ENCODE results near the gene PITPNC1. TPM values are rescaled to one million over a fixed set of nuclear protein-coding genes. Genes with fewer than 3 reads are reported as not detected.

PITPNC1 gene
- polyA plus RNA-seq, 1 of the 3 experiments (the other 2 are of a cell fraction): 18.4 TPM

DNA sequence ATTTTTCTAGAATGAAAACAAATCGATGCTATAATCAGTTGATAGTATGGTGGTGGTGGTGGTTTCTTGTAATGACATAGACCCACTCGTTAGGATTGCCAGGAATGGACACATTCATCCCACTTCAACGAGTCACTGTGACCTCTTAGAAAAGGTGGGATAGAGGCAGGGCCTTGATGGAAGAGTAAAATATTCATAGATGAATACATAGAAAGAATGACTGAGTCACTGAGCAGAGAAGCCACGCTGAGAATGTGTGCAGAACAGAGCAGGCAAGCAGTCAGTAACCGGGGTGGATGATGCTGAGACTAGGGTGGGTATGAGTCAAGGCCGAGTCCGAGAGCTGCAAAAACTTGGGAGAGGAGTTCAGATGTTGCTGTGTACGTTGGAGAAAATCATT, 129.9 kb downstream of the PITPNC1 start:
- no peaks in the 10 kb centered on the region for H3K4me1 ChIP-seq (ENCODE audit: control insufficient read depth in 1 of 2, insufficient read depth in 2 of 2, low read depth in 1 of 2, low read length in 1 of 2)
- no peak overlapping the region for H2AFZ ChIP-seq (ENCODE audit: low read depth)
- TF ChIP-seq NFIC (IDR thresholded peaks at IDR 0.05; ENCODE audit: borderline replicate concordance) (peak; percentile 14; the same call in 1 of the 2 replicates), NRF1 (IDR thresholded peaks at IDR 0.05; ENCODE audit: low read depth, low read length) (no peak), FOSL2 (IDR thresholded peaks at IDR 0.05; ENCODE audit: borderline replicate concordance, low read depth) (peak; percentile 71), JUND (IDR thresholded peaks at IDR 0.05) (peak; percentile 43; the same call in 1 of the 2 replicates), TEAD4 (IDR thresholded peaks at IDR 0.05; ENCODE audit: borderline replicate concordance, insufficient read depth) (0 out of 2 replicates have a peak, but pooled peaks have one; percentile 21), TCF12 (IDR thresholded peaks at IDR 0.05) (peak; percentile 42; the same call in 1 of the 2 replicates)
- TF ChIP-seq, protein P1, sequence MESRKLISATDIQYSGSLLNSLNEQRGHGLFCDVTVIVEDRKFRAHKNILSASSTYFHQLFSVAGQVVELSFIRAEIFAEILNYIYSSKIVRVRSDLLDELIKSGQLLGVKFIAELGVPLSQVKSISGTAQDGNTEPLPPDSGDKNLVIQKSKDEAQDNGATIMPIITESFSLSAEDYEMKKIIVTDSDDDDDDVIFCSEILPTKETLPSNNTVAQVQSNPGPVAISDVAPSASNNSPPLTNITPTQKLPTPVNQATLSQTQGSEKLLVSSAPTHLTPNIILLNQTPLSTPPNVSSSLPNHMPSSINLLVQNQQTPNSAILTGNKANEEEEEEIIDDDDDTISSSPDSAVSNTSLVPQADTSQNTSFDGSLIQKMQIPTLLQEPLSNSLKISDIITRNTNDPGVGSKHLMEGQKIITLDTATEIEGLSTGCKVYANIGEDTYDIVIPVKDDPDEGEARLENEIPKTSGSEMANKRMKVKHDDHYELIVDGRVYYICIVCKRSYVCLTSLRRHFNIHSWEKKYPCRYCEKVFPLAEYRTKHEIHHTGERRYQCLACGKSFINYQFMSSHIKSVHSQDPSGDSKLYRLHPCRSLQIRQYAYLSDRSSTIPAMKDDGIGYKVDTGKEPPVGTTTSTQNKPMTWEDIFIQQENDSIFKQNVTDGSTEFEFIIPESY (IDR thresholded peaks at IDR 0.05; ENCODE audit: borderline replicate concordance, low read depth): no peak
- TF ChIP-seq, protein P2, sequence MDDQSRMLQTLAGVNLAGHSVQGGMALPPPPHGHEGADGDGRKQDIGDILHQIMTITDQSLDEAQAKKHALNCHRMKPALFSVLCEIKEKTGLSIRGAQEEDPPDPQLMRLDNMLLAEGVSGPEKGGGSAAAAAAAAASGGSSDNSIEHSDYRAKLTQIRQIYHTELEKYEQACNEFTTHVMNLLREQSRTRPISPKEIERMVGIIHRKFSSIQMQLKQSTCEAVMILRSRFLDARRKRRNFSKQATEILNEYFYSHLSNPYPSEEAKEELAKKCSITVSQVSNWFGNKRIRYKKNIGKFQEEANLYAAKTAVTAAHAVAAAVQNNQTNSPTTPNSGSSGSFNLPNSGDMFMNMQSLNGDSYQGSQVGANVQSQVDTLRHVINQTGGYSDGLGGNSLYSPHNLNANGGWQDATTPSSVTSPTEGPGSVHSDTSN (IDR thresholded peaks at IDR 0.05): 0 out of 2 replicates have a peak, but pooled peaks have one; percentile 13
- TF ChIP-seq, protein P3, sequence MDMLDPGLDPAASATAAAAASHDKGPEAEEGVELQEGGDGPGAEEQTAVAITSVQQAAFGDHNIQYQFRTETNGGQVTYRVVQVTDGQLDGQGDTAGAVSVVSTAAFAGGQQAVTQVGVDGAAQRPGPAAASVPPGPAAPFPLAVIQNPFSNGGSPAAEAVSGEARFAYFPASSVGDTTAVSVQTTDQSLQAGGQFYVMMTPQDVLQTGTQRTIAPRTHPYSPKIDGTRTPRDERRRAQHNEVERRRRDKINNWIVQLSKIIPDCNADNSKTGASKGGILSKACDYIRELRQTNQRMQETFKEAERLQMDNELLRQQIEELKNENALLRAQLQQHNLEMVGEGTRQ (IDR thresholded peaks at IDR 0.05; ENCODE audit: borderline replicate concordance, low read depth, low read length): no peak
- H3F3A ChIP-seq (replicated peaks; ENCODE audit: insufficient read depth): peaks cover 4% of the 10 kb centered on the region
- CTCF ChIA-PET: interaction anchor here (0.6 kb wide), 1 partner anchor 679 kb away, joined by 3 read pairs; no protein-coding TSS in a partner anchor
- H3K27ac ChIP-seq (ENCODE audit: low read depth in 2 of 2, low read length in 1 of 2): peak overlapping the region in 1 of 2 experiments; percentile 42; a peak in 2 of 4 replicates
- no peak overlapping the region for H3K4me2 ChIP-seq
- no peak overlapping the region for H3K9ac ChIP-seq
- H3K36me3 ChIP-seq (replicated peaks in 1 of 2; ENCODE audit: control insufficient read depth in 1 of 2, insufficient read depth in 2 of 2, low read length in 1 of 2): no peaks in the 10 kb centered on the region
- H4K20me1 ChIP-seq (ENCODE audit: insufficient read depth): no peaks in the 10 kb centered on the region
- POLR2A ChIA-PET: no interaction called here
- H3K9me2 ChIP-seq: no peaks in the 10 kb centered on the region
- H3K79me2 ChIP-seq (ENCODE audit: insufficient read depth): peaks cover 11% of the 10 kb centered on the region; the same call in 1 of the 2 replicates
- H3K9me3 ChIP-seq: no peaks in the 10 kb centered on the region
- H3K4me3 ChIP-seq (ENCODE audit: low read depth in 2 of 2, low read length in 1 of 2): no peak overlapping the region
- 55% methylated on average over 8 of the region's 8 CpGs for WGBS (ENCODE audit: low lambda C conversion rate)
- DNase-seq: no peak
- no peaks in the 10 kb centered on the region for H3K27me3 ChIP-seq (ENCODE audit: insufficient read depth)

DNA sequence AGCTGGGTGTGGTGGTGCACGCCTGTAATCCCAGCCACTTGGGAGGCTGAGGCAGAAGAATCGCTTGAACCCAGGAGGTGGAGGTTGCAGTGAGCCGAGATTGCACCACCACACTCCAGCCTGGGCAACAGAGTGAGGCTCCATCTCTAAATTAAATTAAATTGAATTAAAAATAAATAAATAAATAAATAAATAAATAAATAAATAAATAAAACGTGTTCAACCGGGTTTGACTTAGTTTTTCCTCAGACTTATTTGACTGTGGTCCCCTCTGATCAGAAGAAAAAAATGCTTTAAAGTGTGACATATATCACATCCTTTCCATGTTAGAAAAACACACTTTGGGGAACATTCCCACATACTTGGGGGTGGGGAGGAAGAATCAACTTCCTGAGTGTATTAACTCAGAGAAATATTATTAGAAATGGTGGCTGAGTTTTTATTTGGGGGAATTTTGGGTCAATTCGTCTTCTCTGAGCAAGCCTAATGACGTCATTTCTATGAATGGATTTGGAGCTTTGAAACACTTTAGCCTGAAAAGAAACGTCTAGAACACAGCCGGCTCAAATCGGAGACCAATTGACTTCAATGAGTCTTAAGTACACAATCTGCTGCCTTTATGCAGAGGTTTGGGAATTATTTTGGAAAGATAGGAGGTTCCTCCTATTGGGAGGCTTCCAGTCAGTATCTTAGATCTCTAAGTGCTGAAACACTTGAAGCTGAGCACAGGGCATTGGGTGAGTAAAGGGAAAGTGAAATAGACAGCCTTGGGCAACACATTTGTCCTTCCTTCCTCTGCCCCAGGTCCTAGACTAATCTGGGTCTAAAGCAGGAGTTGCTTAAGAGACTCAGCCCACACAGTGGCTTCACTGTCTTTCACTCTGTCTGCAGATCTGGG, 132.6 kb downstream of the PITPNC1 start:
- 90% methylated on average over 10 of the region's 10 CpGs for WGBS (ENCODE audit: low lambda C conversion rate)
- Histone ChIP-seq H3K4me2 (no peak overlapping the region), H3K4me3 (ENCODE audit: low read depth in 2 of 2, low read length in 1 of 2) (no peak overlapping the region), H3K27ac (ENCODE audit: low read depth in 2 of 2, low read length in 1 of 2) (no peak overlapping the region), H3K27me3 (ENCODE audit: insufficient read depth) (no peaks in the 10 kb centered on the region), H3K9me2 (no peaks in the 10 kb centered on the region), H3F3A (replicated peaks; ENCODE audit: insufficient read depth) (peaks cover 4% of the 10 kb centered on the region), H3K79me2 (ENCODE audit: insufficient read depth) (peaks cover 8% of the 10 kb centered on the region; the same call in 1 of the 2 replicates), H2AFZ (ENCODE audit: low read depth) (no peak overlapping the region), H3K4me1 (ENCODE audit: control insufficient read depth in 1 of 2, insufficient read depth in 2 of 2, low read depth in 1 of 2, low read length in 1 of 2) (no peaks in the 10 kb centered on the region), H4K20me1 (ENCODE audit: insufficient read depth) (no peaks in the 10 kb centered on the region), H3K9me3 (no peaks in the 10 kb centered on the region), H3K36me3 (replicated peaks in 1 of 2; ENCODE audit: control insufficient read depth in 1 of 2, insufficient read depth in 2 of 2, low read length in 1 of 2) (no peaks in the 10 kb centered on the region), H3K9ac (no peak overlapping the region)
- ChIA-PET POLR2A (no interaction called here), CTCF (interaction anchor here (0.7 to 4.0 kb wide), 3 partner anchors 19 to 208 kb away, joined by 3 to 15 read pairs (median 3); partner anchors contain the start of gene NOL11)
- TF ChIP-seq, protein P3 (IDR thresholded peaks at IDR 0.05; ENCODE audit: borderline replicate concordance, low read depth, low read length): no peak
- TF ChIP-seq EZH2phosphoT487 (IDR thresholded peaks at IDR 0.05; ENCODE audit: borderline replicate concordance, low read depth) (no peak), NRF1 (IDR thresholded peaks at IDR 0.05; ENCODE audit: low read depth, low read length) (no peak), GATA2 (CRISPR knock-in tag; IDR thresholded peaks at IDR 0.05) (no peak), EP300 (IDR thresholded peaks at IDR 0.05; ENCODE audit: borderline replicate concordance in 1 of 2, low read depth in 1 of 2, low read length in 1 of 2) (no peak), GABPA (IDR thresholded peaks at IDR 0.05; ENCODE audit: low read depth) (no peak), YY1 (IDR thresholded peaks at IDR 0.05; ENCODE audit: low read depth) (no peak), TEAD4 (IDR thresholded peaks at IDR 0.05; ENCODE audit: borderline replicate concordance, insufficient read depth) (no peak), ELF1 (IDR thresholded peaks at IDR 0.05) (no peak), TCF12 (IDR thresholded peaks at IDR 0.05) (no peak), RCOR1 (IDR thresholded peaks at IDR 0.05; ENCODE audit: low read length) (no peak)
- TF ChIP-seq, protein P4, sequence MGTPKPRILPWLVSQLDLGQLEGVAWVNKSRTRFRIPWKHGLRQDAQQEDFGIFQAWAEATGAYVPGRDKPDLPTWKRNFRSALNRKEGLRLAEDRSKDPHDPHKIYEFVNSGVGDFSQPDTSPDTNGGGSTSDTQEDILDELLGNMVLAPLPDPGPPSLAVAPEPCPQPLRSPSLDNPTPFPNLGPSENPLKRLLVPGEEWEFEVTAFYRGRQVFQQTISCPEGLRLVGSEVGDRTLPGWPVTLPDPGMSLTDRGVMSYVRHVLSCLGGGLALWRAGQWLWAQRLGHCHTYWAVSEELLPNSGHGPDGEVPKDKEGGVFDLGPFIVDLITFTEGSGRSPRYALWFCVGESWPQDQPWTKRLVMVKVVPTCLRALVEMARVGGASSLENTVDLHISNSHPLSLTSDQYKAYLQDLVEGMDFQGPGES (IDR thresholded peaks at IDR 0.05; ENCODE audit: low read depth, low read length): no peak
- no peak for DNase-seq
